Muscle of back (tissue), 13 donors: ENCODE data around the gene DMTF1. TPM values are rescaled to one million over a fixed set of nuclear protein-coding genes. Genes with fewer than 3 reads are reported as not detected.
"Not testable (repeated sequence)": the region's sequence is repeated elsewhere in the genome, so short reads cannot be mapped to it uniquely, and the experiment has no call there.

Source experiments
- DNase-seq, 3 donors: peaks; one replicate each; pipeline versions ENCODE4 v3.0.0 to v3.0.0-alpha.2; 2013
- long read RNA-seq, 9 donors: transcript quantifications; one replicate each; lab custom pipeline, GENCODE V29; 2026
- polyA plus RNA-seq, 10 donors: library from polyadenylated mRNA; unstranded; fragments of 120-200 nt; gene quantifications; one replicate each; pipeline ENCODE4 v1.2.1, GENCODE V29; 2013; ENCODE audit not compliant: insufficient read length in 10 of 10

DMTF1 gene
- polyA plus RNA-seq, result 100 to 1,000 TPM in 4 of 10 donors, 10 to 100 TPM in 6; 54.3 to 168 (median 85.3) TPM
- long read RNA-seq, donor 1, transcript DMTF1-229 (1 exons, 2,370 nt), result major isoform, 28 of 33 reads
- long read RNA-seq, donor 1, partial matches to known transcripts, result 0 of 33 reads
- long read RNA-seq, donor 1, other reads (novel, unspliced or antisense), result 0 of 33 reads
- long read RNA-seq, donor 2, transcript DMTF1-229 (1 exons, 2,370 nt), result major isoform, 28 of 30 reads
- long read RNA-seq, donor 2, partial matches to known transcripts, result 0 of 30 reads
- long read RNA-seq, donor 2, other reads (novel, unspliced or antisense), result 0 of 30 reads
- long read RNA-seq, donor 3, result 0 reads
- long read RNA-seq, donor 4, transcript DMTF1-229 (1 exons, 2,370 nt), result major isoform, 23 of 25 reads
- long read RNA-seq, donor 4, partial matches to known transcripts, result 0 of 25 reads
- long read RNA-seq, donor 4, other reads (novel, unspliced or antisense), result 0 of 25 reads
- long read RNA-seq, donor 5, transcript DMTF1-229 (1 exons, 2,370 nt), result major isoform, 30 of 34 reads
- long read RNA-seq, donor 5, partial matches to known transcripts, result 0 of 34 reads
- long read RNA-seq, donor 5, other reads (novel, unspliced or antisense), result 0 of 34 reads
- long read RNA-seq, donor 6, transcript DMTF1-229 (1 exons, 2,370 nt), result major isoform, 36 of 40 reads
- long read RNA-seq, donor 6, partial matches to known transcripts, result 0 of 40 reads
- long read RNA-seq, donor 6, other reads (novel, unspliced or antisense), result 0 of 40 reads
- long read RNA-seq, donor 7, transcript DMTF1-229 (1 exons, 2,370 nt), result major isoform, 38 of 42 reads
- long read RNA-seq, donor 7, partial matches to known transcripts, result 0 of 42 reads
- long read RNA-seq, donor 7, other reads (novel, unspliced or antisense), result 0 of 42 reads
- long read RNA-seq, donor 8, transcript DMTF1-229 (1 exons, 2,370 nt), result major isoform, 36 of 38 reads
- long read RNA-seq, donor 8, partial matches to known transcripts, result 0 of 38 reads
- long read RNA-seq, donor 8, other reads (novel, unspliced or antisense), result 0 of 38 reads
- long read RNA-seq, donor 9, result 0 reads

- peak; percentile 96 to 98 (median 97) for DNase-seq
Observed at GRCh38 chr7:87152112-87152896, at the start of gene DMTF1. DMTF1 (plus strand) TSS chr7:87152453; CDS start chr7:87164942, 12,489 bp downstream.

GRCh38 chr7:87105401-87105800 lies 46.9 kb upstream of the DMTF1 start:
- no peak for DNase-seq

GRCh38 chr7:87106974-87107612 lies 45.2 kb upstream of the DMTF1 start:
- no peak for DNase-seq

- DNase-seq, result no peak
Observed at GRCh38 chr7:87107949-87108776, 44.1 kb upstream of the DMTF1 start.

- no peak for DNase-seq
Observed at GRCh38 chr7:87110778-87111177, 41.5 kb upstream of the DMTF1 start.

- no peak for DNase-seq
Observed at GRCh38 chr7:87111877-87112276, 40.4 kb upstream of the DMTF1 start.

- DNase-seq, result peak in 1 of 3 donors; percentile 15
Observed at GRCh38 chr7:87113077-87113476, 39.2 kb upstream of the DMTF1 start.

GRCh38 chr7:87113904-87114303 lies 38.3 kb upstream of the DMTF1 start:
- DNase-seq, result not testable (repeated sequence)

GRCh38 chr7:87115772-87116171 lies 36.5 kb upstream of the DMTF1 start:
- DNase-seq, result not testable (repeated sequence)

- DNase-seq, result no peak
Observed at GRCh38 chr7:87116315-87116714, 35.9 kb upstream of the DMTF1 start.

- DNase-seq, result peak in 2 of 3 donors; percentile 5 to 15
Observed at GRCh38 chr7:87119581-87119980, 32.7 kb upstream of the DMTF1 start.

GRCh38 chr7:87123105-87123504 lies 29.1 kb upstream of the DMTF1 start:
- no peak for DNase-seq

- DNase-seq, result no peak
Observed at GRCh38 chr7:87127019-87127418, 25.2 kb upstream of the DMTF1 start.

GRCh38 chr7:87128861-87129267 lies 23.4 kb upstream of the DMTF1 start:
- no peak for DNase-seq

GRCh38 chr7:87129332-87129731 lies 22.9 kb upstream of the DMTF1 start:
- DNase-seq, result no peak

- DNase-seq, result no peak
Observed at GRCh38 chr7:87129848-87130247, 22.4 kb upstream of the DMTF1 start.

- DNase-seq, result no peak
Observed at GRCh38 chr7:87131771-87132170, 20.5 kb upstream of the DMTF1 start.

- no peak for DNase-seq
Observed at GRCh38 chr7:87137271-87137670, 15.0 kb upstream of the DMTF1 start.

GRCh38 chr7:87139514-87139913 lies 12.7 kb upstream of the DMTF1 start:
- DNase-seq, result no peak

- no peak for DNase-seq
Observed at GRCh38 chr7:87140271-87140748, 11.9 kb upstream of the DMTF1 start.
